Endothelial cell of umbilical vein (primary cell): Measurements from ENCODE around the gene AKT2. TPM values are rescaled to one million over a fixed set of nuclear protein-coding genes. Genes with fewer than 3 reads are reported as not detected.

Experiments used
- BruUV-seq: library from RNA; stranded (reverse); fragments of 400-500 nt; replicated peaks from 2 replicates; lab custom pipeline; 2021; lab: Mats Ljungman, UMichigan
- CTCF ChIA-PET: fragments of 300-600, 350-600 bp; sonication (Branson Sonifier 250); formaldehyde crosslinking; loops from one replicate; lab custom pipeline; 2021; ENCODE audit warnings: antibody characterized with exemption, inconsistent platforms; lab: Charles Lee
- POLR2A ChIA-PET: fragments of 300-600, 350-600 bp; sonication (Branson Sonifier 250); formaldehyde crosslinking; loops from one replicate; lab custom pipeline; 2021; ENCODE audit warnings: antibody characterized with exemption, inconsistent platforms; lab: Charles Lee
- DNase-seq: peaks from one replicate; pipeline ENCODE4 v3.0.0-alpha.2; 2011; ENCODE audit warnings: low read depth, low spot score
- FAIRE-seq: peaks from 2 replicates; lab custom pipeline; 2011; peaks lifted over from hg19 to GRCh38; lab: Jason Lieb, UNC
- H2AFZ ChIP-seq: 2 replicates; pipeline ENCODE4 v1.6.0; 2012; ENCODE audit warnings: low read depth, low read length, control low read depth, inconsistent platforms
- H3K27ac ChIP-seq: 2 replicates; pipeline ENCODE4 v1.5.1; 2011; ENCODE audit warnings: low read depth, mild to moderate bottlenecking, control low read depth, low read length, moderate library complexity; ENCODE audit not compliant: insufficient read depth
- H3K27me3 ChIP-seq, 2 experiments: 2 replicates each; pipeline versions ENCODE4 v1.6.0 to v1.6.1; 2011; ENCODE audit warnings: low read length in 2 of 2, mixed read lengths in 1 of 2; ENCODE audit not compliant: control insufficient read depth in 2 of 2, insufficient read depth in 2 of 2
- H3K36me3 ChIP-seq, 2 experiments: 2 replicates in 1 of 2; 3 replicates in 1 of 2; pipeline ENCODE4 v1.5.1; 2011; ENCODE audit warnings: low read length in 2 of 2, mild to moderate bottlenecking in 1 of 2, moderate library complexity in 1 of 2; ENCODE audit not compliant: control insufficient read depth in 2 of 2, insufficient read depth in 2 of 2; ENCODE audit errors: extremely low read depth in 1 of 2
- H3K4me1 ChIP-seq: 3 replicates; pipeline ENCODE4 v1.5.1; 2011; ENCODE audit warnings: mild to moderate bottlenecking, low read length; ENCODE audit not compliant: control insufficient read depth, insufficient read depth; ENCODE audit errors: extremely low read depth
- H3K4me2 ChIP-seq: 2 replicates; pipeline ENCODE4 v1.6.1; 2011; ENCODE audit warnings: low read length, control low read depth, mixed read lengths; ENCODE audit not compliant: insufficient read depth
- H3K4me3 ChIP-seq, 3 experiments: fragments of 200-600 bp in 1 of 3; sonication (generic), shearing (Covaris generic) in 1 of 3; replicated peaks in 1 of 3; 2 replicates each; pipeline ENCODE4 v1.5.1; 2011 to 2016; ENCODE audit warnings: control low read depth in 3 of 3, low read length in 3 of 3, mild to moderate bottlenecking in 2 of 3, inconsistent platforms in 1 of 3, low read depth in 1 of 3, moderate library complexity in 1 of 3; ENCODE audit not compliant: insufficient read depth in 1 of 3
- H3K79me2 ChIP-seq: 2 replicates; pipeline ENCODE4 v1.6.0; 2012; ENCODE audit warnings: low read length, inconsistent platforms; ENCODE audit not compliant: control insufficient read depth, insufficient read depth
- H3K9ac ChIP-seq: replicated peaks from 2 replicates; pipeline ENCODE3; 2011; ENCODE audit warnings: low read length, control low read depth; ENCODE audit not compliant: insufficient read depth; ENCODE audit errors: extremely low read depth
- H3K9me1 ChIP-seq: replicated peaks from 3 replicates; pipeline ENCODE4 v1.6.0; 2011; ENCODE audit warnings: mild to moderate bottlenecking, low read length; ENCODE audit not compliant: control insufficient read depth, insufficient read depth; ENCODE audit errors: extremely low read depth
- H3K9me3 ChIP-seq: replicated peaks from 2 replicates; pipeline ENCODE4 v1.5.1; 2012; ENCODE audit warnings: low read length, inconsistent platforms; ENCODE audit not compliant: control insufficient read depth, insufficient read depth
- H4K20me1 ChIP-seq: replicated peaks from 2 replicates; pipeline ENCODE3; 2011; ENCODE audit warnings: mild to moderate bottlenecking, low read length; ENCODE audit not compliant: control insufficient read depth, insufficient read depth; ENCODE audit errors: extremely low read depth
- JUN ChIP-seq: IDR thresholded peaks from 2 replicates; pipeline ENCODE4 v1.6.1; 2011; ENCODE audit warnings: borderline replicate concordance, low read depth; ENCODE audit not compliant: insufficient read length, insufficient read depth
- MYC ChIP-seq: IDR thresholded peaks from one replicate; pipeline ENCODE4 v1.6.1; 2011; ENCODE audit warnings: mild to moderate bottlenecking, low read depth, low read length
- dilution Hi-C: fragments of 300-500 bp; cut with MboI; formaldehyde crosslinking; loops from one replicate; pipeline ENCODE4 v1.15.0; 2019; ENCODE audit warnings: low sequenced_read_pairs; ENCODE audit not compliant: extremely low pct_ligation_motif_present
- intact Hi-C: fragments of 100-400 bp; cut with micrococcal nuclease; formaldehyde crosslinking; loops from one replicate; pipeline ENCODE4 v1.10.0; 2022
- polyA plus RNA-seq, 4 experiments: library from polyadenylated mRNA; depleted of rRNA in 3 of 4; stranded (reverse) in 3 of 4; unstranded in 1 of 4; fragments of >200 nt; gene quantifications; 2 replicates each; pipeline versions ENCODE4 v1.2.1 to v1.2.3, GENCODE V29; 2011 to 2012; ENCODE audit warnings: missing spikeins in 1 of 4
- total RNA-seq: library from RNA; stranded (reverse); gene quantifications from 2 replicates; pipeline ENCODE4 v1.2.3, GENCODE V29; 2021
- TF ChIP-seq, protein P1 (sequence below), 2 donors: IDR thresholded peaks; 1 replicate in 1 of 2; 2 replicates in 1 of 2; pipeline ENCODE4 v1.5.1; 2011; ENCODE audit warnings: low read length in 2 of 2, mild to moderate bottlenecking in 2 of 2, moderate library complexity in 2 of 2, control low read depth in 1 of 2, inconsistent platforms in 1 of 2, low read depth in 1 of 2; ENCODE audit not compliant: insufficient read depth in 1 of 2; ENCODE audit errors: extremely low read depth in 1 of 2
- TF ChIP-seq, protein P2 (sequence below): IDR thresholded peaks from 2 replicates; pipeline ENCODE4 v1.6.1; 2011; ENCODE audit not compliant: insufficient read depth, insufficient read length

AKT2 gene
- total and polyA plus RNA-seq, 2 donors (not counting 3 experiments of a cell fraction or from before 2014, with no cell fraction given), result 65.2 to 69.8 TPM

DNA sequence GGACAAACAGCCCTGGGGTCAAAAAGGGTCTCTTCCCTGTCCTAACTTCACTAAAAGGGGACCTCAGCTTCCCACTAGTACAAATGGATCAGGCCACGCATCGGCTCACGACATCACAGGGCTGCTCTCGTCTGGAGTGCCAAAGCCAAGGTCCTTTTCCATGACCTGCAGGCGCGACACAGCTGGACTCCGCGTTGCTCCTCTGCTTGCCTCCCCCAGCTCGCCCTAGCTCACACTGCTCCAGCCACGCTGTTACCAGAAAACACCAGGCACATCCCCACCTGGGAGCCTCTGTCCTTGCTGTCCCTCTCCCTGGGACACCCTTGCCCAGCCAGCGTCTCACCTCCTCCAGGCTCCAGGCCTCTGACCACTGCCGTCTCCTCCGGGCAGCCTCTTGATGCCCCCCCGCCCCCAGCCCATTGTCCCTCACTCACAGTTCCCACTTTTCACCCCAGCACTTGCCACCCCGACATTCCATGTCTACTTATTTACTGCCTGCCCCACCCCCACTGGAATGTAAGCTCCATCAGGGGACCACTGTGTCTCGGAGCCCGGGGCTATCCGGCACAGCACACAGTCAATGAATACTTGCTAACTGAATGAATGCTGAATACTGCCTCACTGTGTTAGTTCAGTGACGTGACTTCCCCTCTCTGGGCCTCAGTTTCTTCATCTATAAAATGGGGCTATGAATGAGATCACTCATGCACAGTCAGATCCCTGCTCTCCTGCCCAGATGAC is 20.7 kb downstream of the AKT2 start:
- ChIA-PET CTCF (interaction anchor here (1.1 to 1.5 kb wide), 2 partner anchors 15 to 18 kb away, joined by 3 to 4 read pairs; no protein-coding TSS in a partner anchor), POLR2A (no interaction called here)
- H3K79me2 ChIP-seq, result peaks cover 33% of the 10 kb centered on the region
- no peak overlapping the region for H3K27ac ChIP-seq
- no peaks in the 10 kb centered on the region for H3K9me1 ChIP-seq
- H3K27me3 ChIP-seq, result no peaks in the 10 kb centered on the region
- no TSS peak for BruUV-seq
- dilution Hi-C loops, result no loop called here
- H3K36me3 ChIP-seq, result peaks cover 2 to 9% of the 10 kb centered on the region in 2 experiments
- no peak overlapping the region for H3K9ac ChIP-seq
- TF ChIP-seq, protein P1, sequence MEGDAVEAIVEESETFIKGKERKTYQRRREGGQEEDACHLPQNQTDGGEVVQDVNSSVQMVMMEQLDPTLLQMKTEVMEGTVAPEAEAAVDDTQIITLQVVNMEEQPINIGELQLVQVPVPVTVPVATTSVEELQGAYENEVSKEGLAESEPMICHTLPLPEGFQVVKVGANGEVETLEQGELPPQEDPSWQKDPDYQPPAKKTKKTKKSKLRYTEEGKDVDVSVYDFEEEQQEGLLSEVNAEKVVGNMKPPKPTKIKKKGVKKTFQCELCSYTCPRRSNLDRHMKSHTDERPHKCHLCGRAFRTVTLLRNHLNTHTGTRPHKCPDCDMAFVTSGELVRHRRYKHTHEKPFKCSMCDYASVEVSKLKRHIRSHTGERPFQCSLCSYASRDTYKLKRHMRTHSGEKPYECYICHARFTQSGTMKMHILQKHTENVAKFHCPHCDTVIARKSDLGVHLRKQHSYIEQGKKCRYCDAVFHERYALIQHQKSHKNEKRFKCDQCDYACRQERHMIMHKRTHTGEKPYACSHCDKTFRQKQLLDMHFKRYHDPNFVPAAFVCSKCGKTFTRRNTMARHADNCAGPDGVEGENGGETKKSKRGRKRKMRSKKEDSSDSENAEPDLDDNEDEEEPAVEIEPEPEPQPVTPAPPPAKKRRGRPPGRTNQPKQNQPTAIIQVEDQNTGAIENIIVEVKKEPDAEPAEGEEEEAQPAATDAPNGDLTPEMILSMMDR (IDR thresholded peaks at IDR 0.05; ENCODE audit: extremely low read depth in 1 of 2, insufficient read depth in 1 of 2, low read depth in 1 of 2, low read length in 2 of 2), result no peak
- TF ChIP-seq MYC (no peak), JUN (no peak)
- TF ChIP-seq, protein P2, sequence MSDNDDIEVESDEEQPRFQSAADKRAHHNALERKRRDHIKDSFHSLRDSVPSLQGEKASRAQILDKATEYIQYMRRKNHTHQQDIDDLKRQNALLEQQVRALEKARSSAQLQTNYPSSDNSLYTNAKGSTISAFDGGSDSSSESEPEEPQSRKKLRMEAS, result no peak
- no peaks in the 10 kb centered on the region for H3K9me3 ChIP-seq
- no peaks in the 10 kb centered on the region for H3K4me1 ChIP-seq
- H3K4me2 ChIP-seq, result no peak overlapping the region
- H4K20me1 ChIP-seq, result no peaks in the 10 kb centered on the region
- no peak overlapping the region for H2AFZ ChIP-seq
- H3K4me3 ChIP-seq, result no peak overlapping the region
- FAIRE-seq (no peak), DNase-seq (no peak)
- intact Hi-C loops, result no loop called here
